NCI-H748 treated with DMSO at 0.1 percent for 48 hours (cell line): Measurements from ENCODE around the gene EPHB2.
A peak's percentile ranks its signal among the peaks of the same experiment; 100 is the strongest.
"Not testable (repeated sequence)": the region's sequence is repeated elsewhere in the genome, so short reads cannot be mapped to it uniquely, and the experiment has no call there.

Experiments used
- DNase-seq: peaks from one replicate; lab custom pipeline; 2025; lab: John Stamatoyannopoulos, UW

The EPHB2 gene

DNA sequence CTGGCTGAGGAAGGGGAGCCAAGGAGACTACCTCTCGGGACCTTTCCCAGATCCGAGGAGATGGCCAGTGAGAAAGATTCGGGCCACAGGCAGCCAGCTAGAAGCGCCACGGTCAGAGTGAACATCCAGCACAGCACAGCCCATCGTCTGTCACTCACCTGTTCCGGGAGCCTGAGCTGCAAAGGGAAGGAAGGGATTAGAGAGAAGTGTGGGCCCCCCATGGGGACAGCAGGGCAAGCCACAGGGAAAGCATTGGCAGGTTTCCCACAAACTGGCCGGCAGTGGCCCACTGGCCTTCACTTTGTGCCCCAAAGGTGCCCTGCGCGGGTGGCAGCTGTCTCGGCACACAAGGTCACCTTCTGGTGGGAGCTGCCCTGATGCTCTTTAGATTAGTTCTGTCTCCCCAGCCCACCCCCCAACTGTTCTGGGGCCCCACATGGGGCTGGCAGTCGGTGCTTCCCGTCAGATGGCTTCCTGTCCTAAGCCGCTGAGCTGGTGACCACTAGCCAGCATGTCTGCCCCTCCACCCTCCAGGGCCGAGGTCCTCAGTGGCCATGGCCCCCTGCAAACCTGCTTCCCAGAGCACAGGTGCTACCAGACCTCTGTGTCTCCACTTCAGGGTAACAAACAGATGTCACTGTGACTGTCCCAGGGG lies 205.3 kb downstream of the EPHB2 start:
- no peak for DNase-seq

DNA sequence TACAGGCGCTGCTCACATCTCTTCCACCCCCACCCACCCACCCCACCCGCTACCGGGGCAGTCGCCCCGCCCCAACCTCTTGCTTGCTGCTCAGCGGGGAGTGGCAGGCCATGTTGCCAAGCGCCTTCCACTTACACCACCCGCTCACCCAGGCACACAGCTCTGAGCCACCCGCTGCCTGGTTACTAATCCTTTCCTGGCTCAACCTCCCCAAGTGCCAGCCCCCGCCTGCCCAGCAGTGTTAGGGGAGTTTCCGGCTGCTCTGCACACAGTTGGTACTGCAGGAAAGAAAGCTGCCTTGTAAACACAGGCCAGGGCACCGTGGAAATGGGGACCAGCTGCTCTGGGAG lies 205.8 kb downstream of the EPHB2 start:
- no peak for DNase-seq

DNA sequence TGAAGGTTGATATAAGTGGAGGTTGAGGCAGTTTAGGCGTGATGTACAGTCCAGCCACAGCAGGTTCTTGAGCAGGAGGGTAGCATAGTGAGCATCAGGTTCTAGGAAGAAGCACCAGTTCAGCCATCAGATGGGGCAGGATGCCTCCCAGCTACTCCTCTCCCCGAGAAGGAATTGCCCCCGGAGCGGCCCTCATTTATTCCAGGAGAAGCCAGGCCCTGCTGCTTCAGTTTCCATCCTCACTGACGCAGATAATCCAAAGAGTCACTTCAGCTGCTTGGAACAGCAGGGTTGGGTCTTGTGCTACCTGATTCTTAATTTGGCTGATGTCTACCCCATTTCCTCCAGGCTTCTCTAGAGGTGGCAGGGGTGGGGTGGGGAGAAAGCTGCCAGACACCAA lies 207.3 kb downstream of the EPHB2 start:
- no peak for DNase-seq

GRCh38 chr1:22918644-22919043 lies 208.0 kb downstream of the EPHB2 start:
- DNase-seq = no peak

DNA sequence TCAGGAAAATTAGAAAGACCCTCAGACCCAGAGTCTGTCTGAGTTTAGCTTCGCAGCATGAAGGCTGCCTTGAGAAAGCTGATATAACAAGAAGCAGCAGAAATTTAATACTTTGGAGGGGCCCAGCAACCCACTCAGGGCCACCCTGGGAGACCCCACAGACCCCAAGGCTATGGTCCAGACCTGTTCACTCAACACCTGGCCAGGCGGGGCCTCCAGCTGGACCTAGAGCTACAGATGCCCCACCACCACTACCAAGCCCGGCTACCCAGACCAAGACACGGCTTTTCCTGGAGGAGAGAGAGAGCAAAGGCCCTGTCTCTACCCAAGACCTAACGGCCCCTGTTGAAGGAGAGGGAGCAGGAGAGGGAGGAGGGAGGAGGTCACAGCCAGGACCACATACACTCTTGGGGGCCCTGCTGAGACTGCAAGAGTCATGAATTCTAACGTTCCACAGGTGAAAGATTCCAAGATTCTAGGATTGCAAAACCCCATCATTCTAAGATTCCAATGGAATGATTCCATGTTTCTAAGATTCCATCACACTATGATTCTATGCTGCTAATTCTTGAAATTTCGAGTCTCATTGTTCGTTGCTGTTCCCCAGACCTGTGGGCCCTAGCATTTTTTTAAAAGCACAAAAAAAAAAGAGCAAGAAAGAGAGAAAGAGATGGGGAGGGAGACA lies 208.8 kb downstream of the EPHB2 start:
- DNase-seq = no peak

DNA sequence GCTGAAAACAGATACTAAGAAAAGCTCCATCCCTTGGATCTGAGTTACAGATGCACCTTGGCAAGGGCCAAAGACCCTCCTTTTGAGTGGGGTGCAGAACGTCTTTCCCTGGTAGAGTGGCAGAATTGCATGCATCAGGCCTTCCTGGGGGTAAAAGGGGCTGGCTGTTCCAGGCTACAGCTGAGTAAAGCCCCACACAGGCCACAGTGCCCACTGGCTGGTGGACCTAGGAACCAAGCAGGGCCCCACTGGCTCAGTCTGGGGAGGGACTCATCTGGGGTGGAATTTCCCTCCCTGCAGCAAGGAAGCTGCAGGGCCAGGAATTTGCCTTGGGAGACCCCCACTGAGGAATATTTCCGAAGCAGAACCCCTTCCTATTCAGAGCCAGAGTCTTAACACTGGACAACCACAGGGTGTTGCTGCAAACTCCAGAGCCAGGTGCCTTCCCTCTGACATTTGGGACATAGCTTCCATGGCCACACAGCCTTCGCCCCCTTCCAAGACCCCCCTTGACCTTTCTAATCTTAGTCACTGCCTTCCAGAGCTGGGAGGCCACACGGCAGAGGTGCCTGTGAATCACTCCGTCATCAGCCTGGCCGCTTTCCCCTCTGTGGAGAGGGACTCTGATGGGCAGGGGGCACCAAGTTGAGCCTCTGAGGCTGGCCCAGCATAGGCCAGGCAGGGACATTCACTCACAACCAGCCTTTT lies 209.5 kb downstream of the EPHB2 start:
- no peak for DNase-seq

- no peak for DNase-seq
Measured at GRCh38 chr1:22920734-22921451, 210.3 kb downstream of the EPHB2 start.

GRCh38 chr1:22921452-22922126 lies 210.9 kb downstream of the EPHB2 start:
- DNase-seq = no peak

GRCh38 chr1:22922640-22923039 lies 212.0 kb downstream of the EPHB2 start:
- DNase-seq = no peak

GRCh38 chr1:22925111-22925510 lies 214.5 kb downstream of the EPHB2 start:
- no peak for DNase-seq

DNA sequence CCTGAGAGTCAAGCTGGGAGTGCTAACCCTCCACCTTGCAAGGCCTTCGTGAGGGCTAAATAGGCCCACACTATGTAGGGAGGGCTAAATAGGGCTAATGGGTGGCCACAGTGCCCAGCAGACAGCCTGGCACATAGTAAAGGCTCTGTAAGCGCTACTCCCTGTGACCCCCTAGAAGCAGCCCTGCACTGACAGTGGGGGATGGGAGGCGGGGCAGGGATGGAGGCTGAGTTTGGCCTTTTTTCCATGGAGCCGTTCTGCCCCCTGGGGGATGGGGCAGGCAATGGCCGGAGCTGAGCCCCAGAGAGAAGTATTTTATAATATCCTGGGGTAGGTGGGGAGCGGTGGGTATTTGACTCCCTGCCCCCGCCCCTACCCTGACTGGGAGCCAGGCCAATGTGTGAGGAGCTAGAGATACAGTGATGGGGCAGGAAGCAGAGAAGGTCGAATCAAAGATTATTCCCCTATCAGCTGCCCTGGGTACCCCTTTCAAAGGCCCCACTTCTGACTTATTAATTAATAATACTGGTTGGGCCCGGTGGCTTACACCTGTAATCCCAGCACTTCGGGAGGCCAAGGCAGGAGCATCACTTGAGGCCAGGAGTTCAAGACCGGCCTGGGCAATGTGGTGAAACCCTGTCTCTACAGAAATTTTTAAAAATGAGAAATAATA lies 219.7 kb downstream of the EPHB2 start:
- DNase-seq = peak; percentile 1

DNA sequence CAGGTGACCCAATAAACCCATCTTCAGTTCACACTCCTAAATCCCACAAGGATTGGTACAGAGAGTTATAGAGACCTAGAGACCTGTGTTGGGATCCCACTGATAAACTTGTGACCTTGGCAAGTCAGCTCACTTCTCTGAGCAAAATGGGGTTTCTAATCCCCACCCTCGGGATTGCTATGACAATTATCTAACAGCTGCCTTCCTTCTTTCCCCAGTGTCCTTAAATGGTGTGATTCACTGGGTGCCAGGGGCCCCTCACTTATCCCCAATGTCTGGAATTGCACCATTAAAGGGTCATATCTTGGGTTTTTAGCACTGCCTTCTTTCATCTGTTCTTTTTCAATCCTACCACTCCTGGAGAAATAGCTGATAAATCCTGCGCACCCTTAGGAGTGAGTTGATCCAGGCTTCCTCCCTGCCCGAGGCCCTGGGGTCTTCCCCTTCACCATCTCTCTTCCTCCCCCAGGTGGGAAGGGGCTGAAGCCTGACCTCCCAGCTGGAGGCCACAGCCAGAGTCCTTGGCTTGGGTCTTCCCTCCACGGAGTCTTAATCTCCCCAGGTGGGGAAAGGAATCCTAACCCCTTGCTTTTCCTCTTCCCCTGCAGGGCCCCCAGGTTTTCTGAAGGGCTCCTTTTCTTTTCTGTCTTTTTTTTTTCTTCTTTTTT lies 222.3 kb downstream of the EPHB2 start:
- no peak for DNase-seq

DNA sequence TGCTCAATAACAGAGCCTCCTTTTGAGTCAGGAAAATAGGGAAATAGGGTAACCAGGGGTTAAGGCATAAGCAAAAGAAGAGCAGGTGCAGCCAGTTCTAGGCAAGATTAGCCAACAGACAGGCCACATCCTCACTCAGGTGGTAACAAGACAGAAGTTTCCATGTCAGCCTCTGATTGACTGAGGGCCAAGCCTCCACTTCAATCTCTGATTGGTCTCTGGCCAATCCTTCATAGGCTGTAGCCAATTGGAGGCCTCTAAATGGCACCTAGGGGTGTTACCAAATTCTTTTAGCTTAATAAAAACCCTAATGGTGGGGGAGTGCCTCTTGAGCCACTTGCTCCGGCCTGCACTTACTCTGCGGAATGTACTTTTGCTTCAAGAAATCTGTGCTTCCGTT lies 224.8 kb downstream of the EPHB2 start:
- DNase-seq = no peak

DNA sequence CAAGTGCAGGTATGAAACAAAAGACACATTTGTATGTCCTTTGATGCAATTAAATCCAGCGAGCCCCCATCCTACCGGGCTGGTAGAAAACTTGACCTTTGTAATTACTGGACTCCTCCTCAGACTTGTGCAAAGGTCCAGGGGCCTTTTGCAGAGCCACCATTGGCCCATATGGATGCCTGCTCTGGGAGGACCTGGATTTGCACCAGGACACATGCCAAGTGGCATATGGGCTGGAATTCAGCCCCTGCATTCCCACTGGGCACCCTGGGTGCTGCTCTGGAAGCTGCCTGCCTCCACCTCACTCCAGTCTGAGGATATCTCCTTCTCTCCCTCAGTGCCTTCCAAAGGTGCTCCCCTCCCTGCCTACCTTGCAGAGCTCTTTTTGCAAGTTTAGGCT lies 226.0 kb downstream of the EPHB2 start:
- no peak for DNase-seq

- DNase-seq = no peak
Measured at GRCh38 chr1:22941257-22941656, 230.6 kb downstream of the EPHB2 start.

GRCh38 chr1:22944346-22945055 lies 233.9 kb downstream of the EPHB2 start:
- DNase-seq = no peak

- DNase-seq = not testable (repeated sequence)
Measured at GRCh38 chr1:22945171-22945570, 234.5 kb downstream of the EPHB2 start.

DNA sequence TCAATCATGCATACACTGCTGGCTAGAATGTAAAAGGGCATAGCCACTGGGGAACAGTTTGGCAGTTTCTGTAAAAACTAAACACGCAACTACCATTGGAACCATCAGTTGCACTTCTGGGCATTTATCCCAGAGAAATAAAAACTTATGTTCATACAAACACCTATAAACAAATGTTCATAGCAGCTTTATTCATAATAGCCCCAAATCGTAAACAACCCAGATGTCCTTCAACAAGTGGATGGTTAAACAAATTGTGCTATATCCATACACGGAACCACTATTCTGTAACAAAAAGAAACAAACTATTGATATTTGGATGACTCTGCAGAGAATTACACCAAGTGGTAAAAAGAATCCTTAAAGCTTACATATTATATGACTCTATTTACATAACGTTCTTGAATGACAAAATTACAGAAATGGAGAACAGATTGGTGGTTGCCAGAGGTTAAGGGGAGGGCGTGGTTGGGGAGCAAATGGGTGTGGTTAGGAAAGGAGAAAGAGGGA lies 239.2 kb downstream of the EPHB2 start:
- no peak for DNase-seq

DNA sequence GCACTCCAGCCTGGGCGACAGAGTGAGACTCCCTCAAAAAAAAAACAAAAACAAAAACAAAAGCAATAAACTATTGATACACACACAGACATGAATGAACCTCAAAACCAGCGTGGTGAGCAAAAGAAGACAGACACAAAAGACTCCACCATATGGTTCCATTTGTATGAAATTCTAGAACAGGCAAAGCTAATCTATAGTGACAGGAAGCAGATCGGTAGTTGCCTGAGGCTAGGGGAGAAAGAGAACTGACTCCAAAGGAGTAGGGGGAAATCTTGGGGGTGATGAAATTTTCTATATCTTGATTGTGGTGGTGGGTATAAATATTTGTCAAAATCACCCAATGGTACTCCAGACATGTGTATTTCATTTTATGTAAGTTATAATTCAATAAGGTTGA lies 241.2 kb downstream of the EPHB2 start:
- no peak for DNase-seq

DNA sequence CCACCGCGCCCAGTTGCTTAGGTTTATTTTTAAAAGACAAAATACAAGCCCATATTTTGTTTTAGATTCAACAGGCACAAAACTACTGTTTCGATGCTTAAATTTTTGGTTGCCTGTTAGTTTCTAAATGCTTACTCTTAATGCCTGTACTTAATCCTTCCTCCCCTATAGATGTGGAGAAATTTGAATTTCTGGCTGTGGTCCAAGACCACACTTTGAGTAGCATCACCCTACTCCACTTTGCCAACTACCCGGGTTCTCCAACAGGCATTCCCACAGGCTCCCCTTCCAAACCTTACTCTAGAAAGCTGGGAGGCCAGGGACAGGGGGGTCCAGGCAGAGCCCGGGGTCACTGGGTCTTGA lies 242.0 kb downstream of the EPHB2 start:
- no peak for DNase-seq
